Psoas muscle (tissue), 8 donors: ENCODE data around the gene SETD4. TPM values are rescaled to one million over a fixed set of nuclear protein-coding genes. Genes with fewer than 3 reads are reported as not detected.

ENCODE experiments used
- ATAC-seq, 4 donors: fragments of 200-7000 bp; cut with Tn5 transposase; one replicate each; pipeline ENCODE4 v1.9.1; 2020; ENCODE audit warnings: moderate library complexity in 3 of 4, mild to moderate bottlenecking in 2 of 4
- DNase-seq, 2 donors: peaks; one replicate each; pipeline ENCODE4 v3.0.0-alpha.2; 2020
- H3K27ac ChIP-seq: fragments of 200-600 bp; one replicate; pipeline ENCODE4 v1.8.0; 2022
- H3K27me3 ChIP-seq, 3 donors: fragments of 200-600 bp in 1 of 3; one replicate each; pipeline versions ENCODE4 v1.6.1 to v1.8.0; 2013 to 2022; ENCODE audit warnings: low read length in 2 of 3, mild to moderate bottlenecking in 2 of 3, moderate library complexity in 1 of 3; ENCODE audit not compliant: insufficient read depth in 3 of 3
- H3K36me3 ChIP-seq, 2 donors: fragments of 200-600 bp in 1 of 2; one replicate each; pipeline versions ENCODE4 v1.6.1 to v1.8.0; 2013 to 2022; ENCODE audit warnings: low read depth in 1 of 2, mild to moderate bottlenecking in 1 of 2, moderate library complexity in 1 of 2; ENCODE audit not compliant: insufficient read depth in 1 of 2
- H3K4me1 ChIP-seq: fragments of 200-600 bp; one replicate; pipeline ENCODE4 v1.8.0; 2022
- H3K4me3 ChIP-seq: fragments of 200-600 bp; one replicate; pipeline ENCODE4 v1.8.0; 2022; ENCODE audit warnings: mild to moderate bottlenecking
- H3K9me3 ChIP-seq: fragments of 200-600 bp; one replicate; pipeline ENCODE4 v1.8.0; 2022
- CTCF ChIP-seq: fragments of 200-600 bp; IDR thresholded peaks from one replicate; pipeline ENCODE4 v1.8.0; 2022; ENCODE audit warnings: antibody characterized with exemption
- WGBS, 3 donors: extraction: QIAGEN DNeasy Blood & Tissue Kit; methylation state at CpG; one replicate each; pipeline versions ENCODE4 v1.1.6 to v1.1.7; 2013; 5-methylcytosine and 5-hydroxymethylcytosine counted together
- intact Hi-C, 2 donors: fragments of 100-400 bp; cut with DNase I; formaldehyde crosslinking; loops; one replicate each; pipeline versions ENCODE4 v1.11.0 to v1.14.2; 2022
- polyA plus RNA-seq, 3 donors: library from polyadenylated mRNA; stranded (reverse); fragments of 200-250 nt; gene quantifications; one replicate each; pipeline ENCODE4 v1.2.3, GENCODE V29; 2013
- total RNA-seq, 4 donors: library from RNA; stranded (reverse); fragmentation: NEBNext Ultra II Directional in 2 of 4; extraction: Animal tissue kit (Norgen Biotek cat#: 25700) in 2 of 4; gene quantifications; one replicate each; pipeline versions ENCODE4 v1.2.1 to v1.2.4, GENCODE V29; 2021 to 2023
- donor health status: healthy with polysubstance abuse.
- donor health status: DM: no; HTN: no; CAD: no; lungs with moderate emphysema.
- donor health status: Bipolar disorder and iron deficiency.
- donor health status: healthy.
- donor health status: DM: yes; HTN: yes; CAD: no.
- donor health status: DM: no; HTN: no; CAD: no.
- donor health status: DM: no; HTN: no; CAD: no.
- donor health status: DM: yes; HTN: yes; CAD: no.

Gene SETD4
- total and polyA plus RNA-seq, 7 donors = 6.5 to 17.9 (median 11.6) TPM

- ATAC-seq (peak in 1 of 4 donors; percentile 9), DNase-seq (no peak)
- Histone ChIP-seq H3K27ac (no peak overlapping the region), H3K4me3 (no peak overlapping the region), H3K36me3 (peaks cover 9 to 96% of the 10 kb centered on the region in 2 donors), H3K27me3 (no peaks in the 10 kb centered on the region), H3K9me3 (no peaks in the 10 kb centered on the region), H3K4me1 (peaks cover under 1% of the 10 kb centered on the region)
- intact Hi-C loops = loop anchor here in 1 of 2 donors (10.0 kb wide), 1 partner anchor 65 kb away; no protein-coding TSS in a partner anchor
- TF ChIP-seq CTCF = no peak
- WGBS, 3 donors = 70 to 92% (median 81%) methylated on average over 6 of the region's 6 CpGs
These were observed 20.5 kb downstream of the SETD4 start for GRCh38 chr21:36039861-36040260.

GRCh38 chr21:36038701-36039497 is 21.4 kb downstream of the SETD4 start:
- 84 to 91% (median 84%) methylated on average over 17 of the region's 17 CpGs for WGBS, 3 donors
- no peak for TF ChIP-seq CTCF
- no peak overlapping the region for H3K4me3 ChIP-seq
- DNase-seq (no peak), ATAC-seq (no peak)
- no peak overlapping the region for H3K27ac ChIP-seq
- H3K4me1 ChIP-seq = peaks cover 10% of the 10 kb centered on the region
- intact Hi-C loops = loop anchor here in 1 of 2 donors (10.0 kb wide), 1 partner anchor 66 kb away; no protein-coding TSS in a partner anchor
- no peaks in the 10 kb centered on the region for H3K9me3 ChIP-seq
- H3K27me3 ChIP-seq = no peaks in the 10 kb centered on the region
- peaks cover 7 to 93% of the 10 kb centered on the region in 2 donors for H3K36me3 ChIP-seq

DNA sequence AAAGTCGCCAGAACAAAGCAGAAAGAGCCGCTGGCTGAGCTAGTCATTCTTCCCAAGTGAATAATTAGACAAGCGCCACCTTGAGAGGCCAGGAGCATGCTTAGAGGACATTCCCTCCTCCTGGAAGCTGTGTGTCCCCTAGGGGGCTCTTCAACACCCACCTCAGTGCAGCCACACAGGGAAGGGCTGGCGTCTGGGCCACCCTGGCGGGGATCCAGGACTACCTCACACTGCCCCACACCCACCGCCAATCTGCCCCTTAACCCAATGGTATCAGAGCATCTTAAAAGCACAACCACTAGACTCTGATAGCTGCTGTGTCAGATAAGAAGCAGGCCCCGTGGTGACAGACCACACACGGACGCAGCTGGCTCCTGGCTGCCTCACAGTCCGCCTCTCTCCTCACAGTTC is 24.9 kb downstream of the SETD4 start:
- DNase-seq (no peak), ATAC-seq (no peak)
- H3K9me3 ChIP-seq = no peaks in the 10 kb centered on the region
- intact Hi-C loops = loop anchor here in 1 of 2 donors (10.0 kb wide), 1 partner anchor 69 kb away; no protein-coding TSS in a partner anchor
- TF ChIP-seq CTCF = no peak
- no peak overlapping the region for H3K27ac ChIP-seq
- 75 to 86% (median 81%) methylated on average over 10 of the region's 10 CpGs for WGBS, 3 donors
- no peak overlapping the region for H3K4me3 ChIP-seq
- H3K27me3 ChIP-seq = no peaks in the 10 kb centered on the region
- peaks cover 7 to 61% of the 10 kb centered on the region in 2 donors for H3K36me3 ChIP-seq
- peaks cover 12% of the 10 kb centered on the region for H3K4me1 ChIP-seq

DNA sequence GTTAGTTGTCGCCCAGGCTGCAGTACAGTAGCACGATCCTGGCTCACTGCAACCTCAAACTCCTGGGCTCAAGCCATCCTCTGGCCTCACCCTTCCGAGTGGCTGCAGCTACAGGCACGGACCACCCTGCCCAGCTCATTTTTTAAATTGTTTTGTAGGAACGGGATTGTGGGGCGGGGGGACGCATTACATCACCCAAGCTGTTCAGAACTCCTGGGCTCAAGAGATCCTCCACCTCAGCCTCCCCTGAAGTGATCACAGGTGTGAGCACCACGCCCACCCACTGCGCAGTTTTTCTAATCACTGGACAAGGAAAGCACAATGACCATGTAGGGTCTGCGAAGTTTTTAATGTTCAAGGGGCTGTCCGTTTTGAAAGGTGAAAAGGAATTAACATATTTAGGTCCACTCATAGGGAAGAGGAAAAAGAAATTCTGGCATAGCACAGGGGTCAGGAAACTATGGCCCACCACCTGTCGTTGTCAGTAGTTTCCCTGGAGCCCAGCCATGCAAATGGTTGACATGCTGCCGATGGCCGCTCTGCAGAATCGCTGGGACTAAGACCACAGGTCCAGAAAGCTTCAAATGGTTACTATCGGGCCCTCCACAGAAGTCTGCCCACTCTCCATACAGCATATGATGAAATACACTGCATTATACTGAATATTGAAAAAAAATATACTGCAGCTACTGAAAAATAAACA is 26.0 kb downstream of the SETD4 start:
- Histone ChIP-seq H3K27me3 (no peaks in the 10 kb centered on the region), H3K36me3 (peaks cover 4 to 51% of the 10 kb centered on the region in 2 donors), H3K4me3 (no peak overlapping the region), H3K9me3 (no peaks in the 10 kb centered on the region), H3K27ac (peak overlapping the region; percentile 50), H3K4me1 (peaks cover 12% of the 10 kb centered on the region)
- DNase-seq (no peak), ATAC-seq (peak; percentile 66 to 84 (median 82))
- intact Hi-C loops = loop anchor here in 1 of 2 donors (10.0 kb wide), 1 partner anchor 70 kb away; no protein-coding TSS in a partner anchor
- WGBS, 3 donors = 34 to 37% (median 34%) methylated on average over 16 of the region's 16 CpGs
- TF ChIP-seq CTCF = no peak
